Amygdala (tissue), 56 donors: ENCODE results near the gene PRPF6.

Experiments
- DNase-seq, 56 donors: peaks; one replicate each; lab custom pipeline; 2025; lab: John Stamatoyannopoulos, UW

PRPF6 gene

GRCh38 chr20:64056889-64057627 lies 76.1 kb downstream of the PRPF6 start:
- DNase-seq: no peak

- peak in 23 of 56 donors; percentile 7 to 65 (median 27) for DNase-seq
These were observed 76.9 kb downstream of the PRPF6 start for GRCh38 chr20:64057628-64058498.

- peak in 1 of 56 donors; percentile 11 for DNase-seq
These were observed 77.6 kb downstream of the PRPF6 start for GRCh38 chr20:64058536-64058935.

DNA sequence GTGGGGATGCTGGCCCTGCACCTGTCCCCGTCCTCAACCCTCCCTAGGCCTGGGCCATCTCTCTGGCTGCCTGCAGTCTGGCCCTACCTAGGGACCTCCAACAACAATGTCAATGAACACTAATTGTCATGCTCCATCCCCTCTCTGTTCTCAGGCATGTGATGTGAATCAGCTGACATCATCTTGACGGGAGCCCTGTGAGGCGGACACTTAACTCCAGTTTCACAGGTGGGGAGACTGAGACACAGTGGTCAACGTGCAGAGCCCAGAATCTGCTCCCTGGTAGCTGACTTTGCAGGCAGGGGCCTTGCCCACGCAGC lies 81.3 kb downstream of the PRPF6 start:
- DNase-seq: peak in 4 of 56 donors; percentile 34 to 58 (median 46)

- DNase-seq: peak; percentile 44 to 99 (median 94)
These were observed 81.9 kb downstream of the PRPF6 start, which contains the start of gene TCEA2 for GRCh38 chr20:64062596-64063388. Gene TCEA2, plus strand, starts transcription at chr20:64063198. Its CDS starts 115 bp downstream, at chr20:64063313.

GRCh38 chr20:64063389-64064144 lies 82.6 kb downstream of the PRPF6 start:
- DNase-seq: peak in 14 of 56 donors; percentile 7 to 64 (median 30)

DNA sequence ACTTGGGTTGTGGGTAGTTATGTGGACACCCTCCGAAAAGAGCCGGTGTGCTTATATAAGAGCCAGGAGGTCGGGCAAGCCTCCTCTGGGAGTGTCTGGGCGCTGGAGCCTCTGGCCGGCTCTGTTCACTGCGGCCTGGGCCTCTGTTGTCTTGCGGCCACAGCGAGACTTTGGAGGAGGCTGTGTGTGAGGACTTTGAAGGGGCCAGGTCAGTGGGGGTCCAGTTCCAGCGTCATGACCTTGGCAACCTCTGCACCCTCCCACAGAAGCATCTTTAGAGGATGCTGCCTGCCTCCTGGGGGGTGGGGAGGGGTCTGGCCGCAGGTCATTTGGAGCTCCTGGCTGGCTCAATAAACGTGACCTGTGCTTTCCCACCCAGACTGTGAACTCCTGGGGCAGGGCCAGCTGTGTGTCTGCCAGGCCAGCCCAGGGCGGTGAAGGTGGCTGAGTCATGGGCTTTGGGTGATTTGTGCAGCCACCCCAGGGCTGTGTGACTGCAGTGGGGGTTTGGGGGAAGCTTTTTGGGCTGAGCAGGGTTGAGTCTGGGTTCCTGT lies 83.3 kb downstream of the PRPF6 start:
- no peak for DNase-seq

GRCh38 chr20:64065062-64065973 lies 84.4 kb downstream of the PRPF6 start:
- DNase-seq: no peak

DNA sequence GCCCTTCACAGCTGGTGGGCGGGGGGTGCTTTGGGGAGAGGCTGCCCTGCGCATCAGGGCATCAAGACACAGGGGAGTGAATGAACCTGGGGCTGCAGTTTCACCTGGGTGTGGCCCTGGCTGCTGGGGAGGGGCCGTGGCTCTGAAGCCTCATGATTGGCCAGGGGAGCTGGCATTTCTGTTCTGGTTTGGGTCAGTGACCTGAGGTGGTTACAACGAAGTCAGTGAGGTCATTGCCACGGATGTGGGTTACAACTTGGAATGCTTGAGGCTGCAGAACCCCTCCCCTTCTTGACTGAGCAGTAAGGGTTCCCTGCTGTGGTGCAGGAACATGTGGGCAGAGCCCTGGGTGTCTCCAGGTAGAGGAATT lies 85.0 kb downstream of the PRPF6 start:
- no peak for DNase-seq

GRCh38 chr20:64067005-64067632 lies 86.2 kb downstream of the PRPF6 start:
- no peak for DNase-seq

DNA sequence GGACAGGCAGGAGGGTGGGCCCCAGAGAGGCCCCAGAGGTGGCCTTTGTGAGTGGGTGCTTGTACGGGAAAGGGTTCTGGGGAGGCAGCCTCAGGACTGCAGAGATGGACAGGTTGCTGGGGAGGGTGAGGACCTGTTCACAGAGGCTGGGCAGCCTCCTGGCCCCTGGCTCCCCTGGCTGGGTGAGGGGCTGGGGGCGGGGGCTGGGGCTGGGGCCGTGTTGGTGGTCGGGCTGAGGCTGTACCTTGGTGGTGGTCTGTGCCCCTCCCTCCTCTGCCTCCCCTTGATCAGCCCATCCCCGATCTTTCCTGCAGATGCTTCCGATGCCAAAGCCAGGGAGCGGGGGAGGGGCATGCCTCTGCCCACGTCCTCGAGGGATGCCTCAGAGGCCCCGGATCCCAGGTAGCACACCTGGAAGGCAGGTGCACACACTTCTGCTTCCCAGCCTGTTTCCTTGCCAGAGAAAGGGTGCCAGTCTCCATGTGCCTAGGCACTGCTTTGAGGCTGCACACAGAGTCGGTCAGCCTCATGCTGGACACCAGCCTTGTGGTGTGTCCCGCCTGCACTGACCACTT lies 86.9 kb downstream of the PRPF6 start:
- no peak for DNase-seq

DNA sequence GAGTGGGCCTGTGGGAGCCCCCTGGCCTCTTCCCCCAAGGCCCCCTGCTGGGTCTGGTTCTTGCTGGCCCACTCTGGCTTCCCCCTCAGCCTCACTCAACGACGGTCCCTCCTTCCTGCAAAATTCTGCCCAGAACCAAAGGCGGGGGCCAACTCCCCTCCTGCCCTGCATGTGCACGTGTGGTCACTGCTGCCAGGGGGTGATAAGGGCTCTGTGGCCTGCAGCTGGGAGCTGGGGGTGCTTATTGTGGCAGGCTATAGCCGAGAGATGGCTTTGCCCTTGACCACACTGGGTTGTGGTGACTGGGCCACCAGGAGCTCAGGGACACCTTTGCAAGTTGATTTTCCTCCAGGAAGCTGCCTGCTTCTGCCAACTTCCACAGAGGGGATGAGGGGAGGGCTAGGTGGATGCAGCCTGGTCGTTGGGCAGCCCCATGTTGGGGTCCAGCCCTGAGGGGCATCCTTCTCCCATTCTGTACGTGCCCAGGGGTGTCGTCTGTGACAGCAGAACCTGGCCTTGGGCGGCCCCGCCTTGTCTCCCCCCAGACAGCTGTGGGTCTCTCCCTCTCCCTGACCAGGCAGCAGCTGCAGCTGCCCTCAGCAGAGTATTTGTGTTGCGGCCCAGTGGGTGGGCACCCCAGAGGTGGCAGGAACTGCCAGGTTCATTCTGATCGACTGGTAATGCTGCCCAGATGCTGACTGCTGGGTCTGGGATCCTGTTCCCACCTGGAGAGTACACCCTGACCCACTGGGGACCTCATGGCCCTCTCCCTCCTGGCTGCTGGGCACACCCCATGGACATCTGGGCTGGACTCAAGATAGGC lies 87.7 kb downstream of the PRPF6 start:
- no peak for DNase-seq

GRCh38 chr20:64069209-64069613 lies 88.3 kb downstream of the PRPF6 start:
- no peak for DNase-seq

DNA sequence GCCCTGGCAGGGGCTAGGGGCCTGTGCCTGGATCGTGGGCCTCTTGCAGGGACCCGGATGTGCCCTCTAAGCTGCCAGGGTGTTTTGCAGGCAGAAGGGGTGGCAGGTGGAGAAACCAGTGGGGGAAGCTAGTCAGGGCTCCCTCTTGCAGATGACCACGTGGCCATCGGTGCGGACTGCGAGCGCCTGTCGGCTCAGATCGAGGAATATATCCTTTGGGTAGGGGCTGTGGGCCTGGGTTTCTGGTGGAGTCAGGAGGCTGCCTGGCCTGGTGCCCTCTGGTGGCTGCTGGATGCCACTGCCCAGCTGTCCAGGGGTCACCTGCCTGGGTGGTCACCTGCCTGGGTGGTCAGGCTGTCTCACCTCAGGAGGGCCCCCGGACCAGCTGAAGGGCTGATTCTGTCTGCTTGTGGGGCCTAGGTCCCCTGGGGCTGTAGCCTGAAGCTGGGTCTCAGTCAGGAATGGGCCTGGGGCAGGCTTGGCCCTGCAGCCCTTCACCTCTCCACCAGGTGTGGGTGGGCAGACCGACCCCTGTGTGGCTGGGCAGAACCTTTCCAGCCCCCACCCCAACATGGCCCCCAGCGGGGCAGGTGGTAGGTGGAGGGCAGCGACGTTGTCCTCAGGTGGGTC lies 88.8 kb downstream of the PRPF6 start:
- DNase-seq: no peak

DNA sequence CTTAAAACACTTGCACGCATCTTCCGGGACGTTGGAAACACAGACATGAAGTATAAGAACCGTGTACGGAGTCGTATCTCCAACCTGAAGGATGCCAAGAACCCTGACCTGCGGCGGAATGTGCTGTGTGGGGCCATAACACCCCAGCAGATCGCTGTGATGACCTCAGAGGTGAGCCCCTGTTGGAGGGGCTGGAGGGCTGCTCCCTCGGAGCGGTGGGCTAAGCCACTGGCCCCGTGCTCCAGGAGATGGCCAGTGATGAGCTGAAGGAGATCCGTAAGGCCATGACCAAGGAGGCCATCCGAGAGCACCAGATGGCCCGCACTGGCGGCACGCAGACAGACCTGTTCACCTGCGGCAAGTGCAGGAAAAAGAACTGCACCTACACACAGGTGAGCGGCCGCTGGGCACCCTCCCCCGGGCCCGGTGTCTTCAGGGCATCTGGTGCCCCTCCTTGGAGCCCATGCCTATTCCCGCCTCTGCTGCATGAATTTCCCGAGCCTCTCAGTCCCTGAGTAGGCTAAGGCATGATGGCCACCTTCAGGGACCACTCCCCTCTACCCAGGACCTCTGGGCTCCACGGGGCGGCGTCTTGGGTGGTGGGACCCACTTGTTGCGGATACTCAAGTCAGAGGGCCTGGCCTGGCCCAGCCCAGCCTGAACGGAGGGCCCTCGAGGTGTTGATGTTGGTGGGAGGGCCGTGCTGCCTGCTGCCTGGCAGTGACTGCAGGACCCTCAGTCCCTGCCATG lies 89.5 kb downstream of the PRPF6 start:
- no peak for DNase-seq
